HG02943 (cell line): ENCODE measurements around the gene ZNF101.

Experiments
- ATAC-seq: cut with Tn5 transposase; IDR thresholded peaks from one replicate; pipeline ENCODE4 v1.9.1; 2021; ENCODE audit warnings: mild to moderate bottlenecking, low read depth, moderate library complexity; ENCODE audit not compliant: unreplicated experiment

The ZNF101 gene

DNA sequence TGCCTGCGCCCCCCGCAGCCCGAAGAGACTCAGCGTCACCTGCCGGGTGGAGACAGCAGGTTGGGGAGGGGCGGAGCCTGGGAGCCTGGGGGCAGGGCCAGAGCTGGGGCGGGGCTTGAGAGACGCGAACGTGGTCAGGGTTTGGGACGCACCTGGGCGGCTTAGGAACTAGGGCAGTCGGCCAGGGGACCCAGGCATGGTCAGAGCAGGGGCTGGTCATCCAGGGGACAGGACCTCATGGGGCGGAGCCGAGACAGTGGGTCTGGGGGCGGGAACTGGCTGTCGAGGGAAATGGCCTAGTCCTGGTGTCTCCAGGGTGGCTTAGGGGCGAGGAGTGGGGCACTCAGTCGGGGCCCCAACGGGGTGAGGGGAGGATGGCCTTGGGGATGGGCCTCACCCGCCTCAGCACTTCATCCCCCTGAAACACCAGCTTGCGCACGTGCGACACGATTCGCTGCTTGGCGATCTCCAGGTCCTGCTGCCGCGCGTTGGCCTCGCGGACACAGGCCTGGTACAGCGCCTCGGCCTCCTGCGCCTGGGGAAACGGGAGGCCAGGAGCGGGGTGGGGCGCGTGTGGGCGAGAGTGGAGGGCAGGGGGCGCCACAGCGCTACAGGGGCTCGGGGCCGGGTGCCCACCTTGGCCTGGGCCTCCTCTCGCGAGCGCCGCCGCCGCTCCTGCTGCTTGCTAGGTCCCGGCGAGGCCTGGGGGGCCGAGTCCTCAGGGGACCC lies 31.0 kb upstream of the ZNF101 start:
- no peak for ATAC-seq

DNA sequence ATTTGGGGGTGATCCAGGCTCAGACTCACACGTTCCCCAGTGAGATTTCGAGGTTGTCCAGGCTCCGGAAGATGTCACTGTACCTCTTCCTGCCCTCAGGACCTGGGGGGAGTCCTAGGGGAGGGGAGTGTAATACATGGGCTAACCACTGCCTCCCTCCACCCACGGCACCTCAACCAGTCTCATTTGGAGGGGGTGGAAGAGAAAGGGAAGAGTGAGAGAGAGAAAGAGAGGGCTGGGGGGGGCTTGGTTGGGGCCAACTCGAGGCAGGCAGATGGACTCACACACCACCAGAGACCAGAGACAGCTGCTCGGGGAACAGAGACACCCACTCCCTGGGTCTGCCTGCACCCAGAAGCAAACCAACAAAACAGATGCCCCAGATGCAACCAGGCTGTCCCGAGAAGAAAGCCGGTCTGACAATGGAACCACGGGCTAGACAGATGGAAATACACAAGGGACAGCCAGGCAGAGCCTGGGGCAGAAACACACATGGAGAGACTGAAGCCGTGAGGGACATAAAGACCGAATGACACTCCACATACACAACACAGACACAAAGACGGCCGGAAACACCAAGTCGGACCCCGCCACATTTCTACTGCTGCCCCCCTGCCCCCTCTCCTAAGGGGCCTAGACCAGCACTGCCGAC lies 26.0 kb upstream of the ZNF101 start:
- no peak for ATAC-seq

DNA sequence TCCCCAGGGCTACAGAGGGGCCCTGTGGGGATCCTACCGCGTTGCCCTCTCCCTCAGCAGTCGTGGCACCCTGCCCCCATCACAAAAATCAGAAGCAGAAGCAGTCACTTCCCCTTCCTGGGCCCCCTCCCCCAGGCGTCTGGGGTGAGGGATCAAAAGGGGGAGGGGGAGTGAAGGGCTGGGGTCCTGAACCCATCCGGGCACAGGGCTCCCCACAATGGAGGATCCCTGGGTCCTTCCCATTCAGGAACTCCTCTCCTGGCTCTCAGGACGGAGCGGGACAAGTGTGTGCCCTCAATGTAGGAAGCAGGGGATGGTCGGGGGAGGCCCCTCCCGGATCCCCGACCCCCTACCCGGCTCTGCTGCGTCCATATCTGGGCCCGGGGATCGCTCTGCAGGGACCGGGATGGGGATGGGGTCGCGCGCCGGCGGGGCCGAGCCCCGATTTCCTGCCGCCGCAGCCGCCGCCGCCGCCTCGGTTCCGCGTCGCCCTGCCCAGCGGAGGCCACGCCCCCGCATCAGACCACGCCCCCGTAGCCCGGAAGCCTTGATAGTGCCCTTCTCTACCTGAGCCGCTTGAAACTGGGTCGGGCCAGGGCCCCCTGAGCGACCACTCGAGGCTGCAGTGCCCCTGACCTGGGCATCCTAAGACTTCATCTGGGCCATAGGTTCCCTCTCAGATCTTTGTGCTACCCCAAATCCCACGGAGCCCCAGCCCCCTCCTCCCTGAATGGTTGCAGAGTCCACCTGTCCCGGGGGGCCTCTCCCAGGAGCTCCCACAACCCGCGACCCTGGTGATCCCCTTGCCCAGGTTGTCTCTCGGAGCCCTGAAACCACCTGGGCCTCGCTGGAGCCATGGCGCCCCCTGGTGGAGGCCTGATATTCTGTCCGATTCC lies 25.2 kb upstream of the ZNF101 start, which contains the start of gene GMIP:
GMIP (minus strand) TSS at position 500 of the 896 bp plus-strand sequence; CDS start at position 372, 128 bp downstream.
- ATAC-seq: peak; percentile 84

DNA sequence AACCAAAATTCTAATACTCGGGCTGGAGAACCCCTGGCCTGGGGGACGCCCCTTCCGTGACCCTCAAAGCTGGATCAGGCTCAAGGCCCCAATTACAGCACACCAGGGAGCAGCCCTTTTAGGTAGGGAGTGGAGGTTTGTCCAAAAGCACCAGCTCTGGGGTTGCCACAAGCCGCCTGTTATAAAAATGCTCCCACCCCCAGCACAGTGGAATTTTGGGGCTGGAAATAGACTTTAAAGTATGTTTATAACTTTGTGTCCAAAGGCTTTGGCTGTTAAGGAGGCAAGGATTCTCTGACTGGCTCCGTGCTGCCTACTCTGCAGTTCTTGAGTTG lies 24.6 kb upstream of the ZNF101 start:
- ATAC-seq: no peak

GRCh38 chr19:19645233-19645870 lies 23.3 kb upstream of the ZNF101 start:
- ATAC-seq: no peak

DNA sequence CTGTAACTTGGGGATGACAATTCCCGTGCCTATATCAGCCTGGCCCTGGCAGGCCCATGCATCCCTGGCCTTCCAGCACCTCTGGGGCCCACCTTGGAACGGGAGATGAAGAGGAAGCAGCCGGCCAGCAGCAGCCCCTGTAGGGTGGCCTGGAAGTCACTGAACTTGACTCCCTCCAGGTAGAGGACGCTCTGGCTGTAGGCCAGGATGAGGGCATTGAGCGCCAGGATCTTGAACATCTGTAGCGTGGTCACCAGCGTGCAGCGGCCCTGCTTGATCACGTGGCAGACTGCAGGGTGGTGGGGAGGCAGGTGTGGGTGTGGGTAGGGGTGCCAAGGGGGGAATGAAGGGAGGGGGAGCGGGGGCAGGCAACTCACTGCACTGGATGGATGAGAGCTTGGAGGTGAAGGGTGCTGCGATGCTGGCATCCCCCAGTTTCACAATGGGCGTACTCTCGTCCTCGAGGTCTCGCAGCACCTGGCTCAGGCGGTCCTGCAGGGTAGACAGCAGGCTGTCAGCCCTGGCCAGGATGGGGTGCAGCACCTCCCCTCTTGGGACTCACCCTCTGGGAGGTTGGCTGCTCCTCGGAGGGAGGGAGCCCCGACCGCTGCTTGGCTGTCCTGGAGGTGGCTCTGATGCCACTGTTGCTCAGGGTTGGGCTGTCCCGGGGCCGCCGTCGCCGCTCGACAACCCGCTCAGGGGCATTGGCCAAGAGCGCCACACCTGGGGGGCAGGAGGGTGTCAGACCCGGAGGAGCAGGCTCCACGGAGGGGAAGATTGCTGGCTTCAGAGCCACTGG lies 21.4 kb upstream of the ZNF101 start:
- ATAC-seq: no peak

- no peak for ATAC-seq
Observed at GRCh38 chr19:19649155-19649554, 19.5 kb upstream of the ZNF101 start.

DNA sequence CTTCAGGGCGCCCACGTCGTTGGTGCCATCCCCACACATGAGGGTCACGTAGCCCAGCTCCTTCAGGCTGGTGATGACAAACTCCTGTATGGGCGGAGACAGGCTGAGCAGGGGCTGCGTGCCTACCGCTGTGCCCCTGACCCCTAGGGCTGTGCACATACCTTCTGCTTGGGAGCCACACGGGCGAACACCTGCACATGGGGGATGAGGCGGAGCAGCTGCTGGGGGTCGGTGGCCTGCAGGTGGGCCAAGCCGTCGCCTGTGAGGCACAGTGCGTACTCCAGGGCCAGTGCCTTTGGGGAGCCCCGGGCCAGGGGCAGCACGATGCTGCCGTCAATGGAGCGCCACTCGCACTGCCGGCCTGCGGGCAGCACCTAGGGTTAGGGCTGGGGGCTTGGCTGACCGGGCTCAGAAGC lies 19.1 kb upstream of the ZNF101 start:
- ATAC-seq: no peak

DNA sequence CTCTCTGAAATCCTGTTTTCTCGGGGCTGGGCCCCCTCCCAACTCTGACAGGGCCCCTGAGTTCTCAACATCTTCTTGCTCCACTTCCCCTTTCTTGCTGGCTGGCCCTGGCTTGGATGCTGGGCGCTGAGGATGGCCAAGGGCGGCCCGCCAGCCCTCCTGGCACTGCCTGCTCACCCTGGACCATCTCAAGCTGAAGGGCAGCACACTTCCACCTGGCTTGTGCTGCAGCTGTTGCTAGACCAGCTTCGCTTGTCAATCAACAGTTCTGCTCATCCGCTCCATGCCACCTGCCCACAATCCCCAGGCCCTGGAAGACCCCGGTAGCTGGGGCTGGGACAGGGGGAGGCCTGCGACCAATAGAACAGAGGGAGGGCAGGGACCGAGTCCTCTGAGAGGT lies 18.3 kb upstream of the ZNF101 start:
- no peak for ATAC-seq

- ATAC-seq: no peak
Observed at GRCh38 chr19:19651076-19651475, 17.6 kb upstream of the ZNF101 start.

DNA sequence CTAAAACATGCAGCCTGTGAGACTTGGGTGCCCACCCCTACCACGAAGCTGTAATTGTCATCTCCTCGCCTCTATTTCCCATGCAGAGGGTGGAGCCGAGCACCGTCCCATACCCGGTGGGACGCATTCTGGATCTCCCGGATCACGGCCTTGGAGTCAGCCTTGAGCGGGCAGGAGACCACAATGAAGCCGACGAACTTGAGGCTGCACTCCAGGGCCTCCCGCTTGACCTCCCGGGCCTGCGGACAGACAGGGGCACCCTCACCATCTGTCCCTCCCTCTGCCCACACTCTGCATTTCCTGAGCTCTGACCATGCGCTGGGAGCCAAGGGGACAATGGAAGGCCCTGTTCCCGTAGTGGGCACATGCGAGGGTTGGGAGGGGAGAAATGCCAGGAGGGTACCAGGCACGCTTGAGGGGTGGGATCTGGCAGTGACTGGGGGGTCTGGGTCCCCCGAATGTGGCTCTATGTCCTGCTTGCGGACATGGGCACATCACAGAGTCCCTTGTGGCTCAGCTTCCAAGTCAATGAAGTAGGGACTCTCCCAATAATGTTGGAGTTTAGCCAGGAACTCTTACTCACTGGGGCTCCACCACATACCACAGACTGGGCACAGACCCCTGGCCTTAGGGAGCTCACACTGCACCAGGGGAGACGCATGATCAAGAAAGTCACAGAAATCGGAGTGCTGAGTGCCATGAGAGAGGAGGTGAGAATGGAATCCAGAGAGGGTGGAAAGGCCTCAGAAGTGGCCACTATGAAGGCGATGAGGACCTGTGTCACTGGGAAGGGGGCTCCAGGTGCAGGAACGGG lies 15.9 kb upstream of the ZNF101 start:
- ATAC-seq: no peak

- no peak for ATAC-seq
Observed at GRCh38 chr19:19653597-19654147, 15.0 kb upstream of the ZNF101 start.

GRCh38 chr19:19654441-19654840 lies 14.2 kb upstream of the ZNF101 start:
- no peak for ATAC-seq

DNA sequence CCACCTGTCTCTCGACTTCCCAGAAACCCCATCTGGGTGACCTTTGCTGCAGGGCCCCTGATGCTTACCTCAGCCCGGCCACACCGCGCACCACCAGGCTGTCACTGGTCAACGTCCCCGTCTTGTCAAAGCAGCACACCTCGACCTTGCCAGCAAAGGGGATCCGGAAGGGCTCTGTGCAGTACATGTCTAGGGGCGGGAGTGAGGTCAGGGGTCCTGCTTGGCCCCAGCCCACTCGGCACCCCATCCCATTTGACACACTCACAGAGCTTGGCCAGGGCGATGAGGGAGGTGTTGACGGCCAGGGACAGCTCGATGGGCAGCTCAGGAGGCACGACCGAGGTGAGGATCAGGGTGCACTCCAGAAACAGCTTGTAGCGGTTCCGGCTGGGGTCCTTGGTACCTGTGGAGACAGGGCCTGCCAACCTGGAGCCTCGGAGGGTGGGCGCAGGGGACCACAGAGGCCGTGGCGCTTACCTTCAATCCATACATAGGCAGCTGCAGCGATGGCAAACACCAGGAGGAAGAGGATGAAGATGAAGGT lies 13.5 kb upstream of the ZNF101 start:
- no peak for ATAC-seq

DNA sequence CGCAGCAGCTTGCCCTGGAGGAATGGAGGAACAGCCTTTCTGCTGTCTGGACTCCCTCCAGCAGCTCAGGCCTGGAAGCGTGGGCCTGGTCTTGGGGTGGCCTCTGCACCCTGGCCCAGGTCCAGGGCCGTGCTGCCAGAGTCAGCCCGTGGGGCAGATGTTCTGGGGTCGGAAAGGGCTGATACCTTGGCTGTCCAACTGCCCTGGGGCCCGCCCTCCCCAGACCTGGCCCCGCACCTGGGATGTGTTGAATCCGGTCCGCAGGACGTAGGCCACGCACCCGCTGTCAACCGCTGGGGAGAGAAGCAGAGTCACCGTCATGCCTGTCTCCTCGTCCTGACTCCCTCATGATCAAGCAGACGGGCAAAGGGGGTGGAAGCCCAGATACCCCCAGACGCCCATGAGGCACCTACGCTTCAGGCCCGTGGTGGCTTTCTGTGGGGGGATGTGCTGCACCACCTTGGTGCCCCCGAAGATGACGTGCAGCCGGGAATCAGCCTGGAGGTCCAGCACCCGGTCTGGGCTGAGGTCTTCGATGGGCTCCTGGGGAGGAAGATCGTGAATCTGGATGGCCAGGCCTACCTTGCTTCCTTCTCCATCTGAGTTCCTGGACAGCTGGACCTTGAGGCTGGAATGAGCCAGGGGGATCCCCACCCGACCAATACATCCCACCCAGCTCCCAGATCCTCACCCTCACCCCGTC lies 12.8 kb upstream of the ZNF101 start:
- ATAC-seq: no peak

DNA sequence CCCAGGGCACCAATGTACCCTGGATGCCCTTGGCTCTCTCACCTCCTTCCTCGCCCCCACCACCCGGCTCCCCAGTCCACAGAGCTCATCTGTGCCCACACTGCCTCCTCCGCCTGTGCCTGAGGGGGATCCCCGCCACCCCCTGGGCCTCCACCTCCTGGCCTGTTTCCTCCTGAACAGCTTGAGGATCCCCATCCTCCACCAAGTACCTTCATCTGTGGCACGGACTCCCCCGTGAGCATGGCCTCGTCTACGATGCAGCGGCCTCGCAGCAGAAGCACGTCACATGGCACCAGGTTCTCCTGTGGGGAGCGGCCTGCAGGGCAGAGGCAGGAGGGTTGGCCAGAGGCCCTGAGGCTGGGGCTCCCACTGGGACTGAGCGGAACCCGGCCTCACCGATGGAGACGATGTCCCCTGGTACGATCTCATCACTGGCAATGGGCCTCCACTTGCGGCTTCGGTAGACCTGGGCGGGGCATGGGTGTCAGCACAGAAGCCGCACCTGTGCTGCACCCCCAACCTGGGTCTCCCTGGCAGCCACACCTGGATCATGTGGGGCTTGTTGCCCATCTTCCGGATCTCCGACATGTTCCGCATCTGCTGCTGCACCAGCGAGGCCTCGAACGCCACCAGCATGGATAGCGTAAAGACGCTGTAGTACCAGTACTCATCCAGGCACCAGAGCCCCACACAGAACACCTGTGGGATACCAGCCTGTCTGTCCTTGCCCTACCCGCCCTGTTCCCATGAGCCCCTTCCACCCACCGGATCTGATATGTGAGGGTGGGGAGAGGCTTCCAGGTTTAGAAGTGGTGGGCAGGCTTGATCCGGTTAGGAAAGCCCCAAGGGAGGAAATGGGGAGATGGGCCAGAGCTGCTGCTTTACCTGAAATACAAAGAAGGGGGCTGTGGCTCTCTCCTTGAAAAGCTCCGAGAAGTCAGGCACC lies 11.9 kb upstream of the ZNF101 start:
- ATAC-seq: no peak

DNA sequence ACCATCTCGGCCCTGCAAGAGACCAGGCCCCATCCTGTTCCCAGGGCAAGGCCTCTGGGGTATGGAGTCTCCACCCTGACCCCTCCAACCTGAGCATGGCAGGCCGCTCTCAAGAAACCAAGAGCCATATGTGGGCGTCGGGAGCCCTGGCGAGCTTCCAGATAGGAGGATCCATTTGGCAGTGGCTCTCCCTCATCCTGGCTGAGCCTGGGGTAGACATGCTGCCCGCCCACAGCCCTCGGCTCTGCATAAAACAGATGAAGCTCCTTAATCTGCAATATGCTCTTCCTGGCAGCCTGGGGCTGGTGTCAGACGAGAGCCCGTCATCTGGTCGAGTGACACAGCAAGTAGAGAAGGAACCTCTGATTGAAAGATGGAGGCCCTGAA lies 11.2 kb upstream of the ZNF101 start:
- ATAC-seq: no peak
